GM12865 (cell line): ENCODE results near the gene CHST1.
A peak's percentile ranks its signal among the peaks of the same experiment; 100 is the strongest.

Source experiments
- DNase-seq: peaks from one replicate; pipeline ENCODE4 v3.0.0; 2010; ENCODE audit warnings: low read depth
- H3K4me3 ChIP-seq: 2 replicates; pipeline ENCODE4 v1.5.1; 2011; ENCODE audit warnings: mild to moderate bottlenecking, low read depth, low read length, control low read depth
- CTCF ChIP-seq: IDR thresholded peaks from 2 replicates; pipeline ENCODE4 v1.5.1; 2011; ENCODE audit warnings: low read length, control low read depth, low read depth, inconsistent platforms; ENCODE audit not compliant: insufficient read depth; ENCODE audit errors: missing control alignments

CHST1 gene

GRCh38 chr11:45649544-45650165 is 15.8 kb downstream of the CHST1 start:
- TF ChIP-seq CTCF = no peak
- no peak for DNase-seq
- H3K4me3 ChIP-seq = no peak overlapping the region

- DNase-seq = no peak
These were observed 16.5 kb downstream of the CHST1 start for GRCh38 chr11:45648931-45649330.

GRCh38 chr11:45647786-45648185 is 17.6 kb downstream of the CHST1 start:
- no peak for DNase-seq

More at GRCh38 chr11:45648931-45649330, 16.5 kb downstream of the CHST1 start:
- TF ChIP-seq CTCF = no peak
- no peak overlapping the region for H3K4me3 ChIP-seq

GRCh38 chr11:45647329-45647728 is 18.1 kb downstream of the CHST1 start:
- no peak for DNase-seq
- H3K4me3 ChIP-seq = no peak overlapping the region
- no peak for TF ChIP-seq CTCF

More at GRCh38 chr11:45647786-45648185, 17.6 kb downstream of the CHST1 start:
- no peak for TF ChIP-seq CTCF
- H3K4me3 ChIP-seq = no peak overlapping the region

GRCh38 chr11:45646275-45646927 is 19.0 kb downstream of the CHST1 start:
- H3K4me3 ChIP-seq = no peak overlapping the region
- no peak for TF ChIP-seq CTCF
- DNase-seq = peak; percentile 29

- H3K4me3 ChIP-seq = no peak overlapping the region
- DNase-seq = no peak
- no peak for TF ChIP-seq CTCF
These were observed 20.2 kb downstream of the CHST1 start for GRCh38 chr11:45644981-45645889.
